Activated T-cell treated with anti-CD3 and anti-CD28 coated beads for 48 hours (primary cell): ENCODE data around the gene RPL23.
"Not testable (repeated sequence)": the region's sequence is repeated elsewhere in the genome, so short reads cannot be mapped to it uniquely, and the experiment has no call there.

Experiments used
- DNase-seq: peaks from one replicate; pipeline ENCODE4 v3.0.0-alpha.2; 2020; ENCODE audit warnings: low read depth

RPL23 gene

GRCh38 chr17:38867179-38867967 is 13.9 kb upstream of the RPL23 start:
- DNase-seq, result peak; percentile 71

- DNase-seq, result no peak
These were observed 11.3 kb upstream of the RPL23 start for GRCh38 chr17:38864636-38865398.

- no peak for DNase-seq
These were observed 7.9 kb upstream of the RPL23 start for GRCh38 chr17:38861399-38861843.

GRCh38 chr17:38857271-38857670 is 3.8 kb upstream of the RPL23 start:
- no peak for DNase-seq

GRCh38 chr17:38855101-38855714 is 1.7 kb upstream of the RPL23 start:
- DNase-seq, result not testable (repeated sequence)

GRCh38 chr17:38852771-38853291 is 690 bp downstream of the RPL23 start:
- DNase-seq, result no peak

- DNase-seq, result no peak
These were observed 2.1 kb downstream of the RPL23 start for GRCh38 chr17:38851434-38851833.

- DNase-seq, result no peak
These were observed 3.1 kb downstream of the RPL23 start for GRCh38 chr17:38850374-38850773.

GRCh38 chr17:38848939-38849605 is 4.4 kb downstream of the RPL23 start:
- no peak for DNase-seq

GRCh38 chr17:38848557-38848891 is 5.0 kb downstream of the RPL23 start:
- DNase-seq, result no peak

- DNase-seq, result no peak
These were observed 9.2 kb downstream of the RPL23 start for GRCh38 chr17:38844261-38844757.

GRCh38 chr17:38825762-38826247 is 27.7 kb downstream of the RPL23 start:
- no peak for DNase-seq

- DNase-seq, result peak; percentile 96
These were observed 28.4 kb downstream of the RPL23 start, which contains the start of gene CWC25 for GRCh38 chr17:38824899-38825761. Gene CWC25, minus strand, starts transcription at chr17:38825321. Its CDS starts 138 bp downstream, at chr17:38825183.

GRCh38 chr17:38815576-38816193 is 37.8 kb downstream of the RPL23 start:
- peak; percentile 4 for DNase-seq

- no peak for DNase-seq
These were observed 43.7 kb downstream of the RPL23 start for GRCh38 chr17:38809828-38810227.

GRCh38 chr17:38800237-38800760 is 53.2 kb downstream of the RPL23 start:
- DNase-seq, result no peak

- DNase-seq, result peak; percentile 87
These were observed 53.9 kb downstream of the RPL23 start, which contains the start of gene PIP4K2B for GRCh38 chr17:38799501-38800236. Gene PIP4K2B, minus strand, starts transcription at chr17:38799556. Its CDS starts 132 bp downstream, at chr17:38799424.

GRCh38 chr17:38798614-38799500 is 54.7 kb downstream of the RPL23 start:
- peak; percentile 43 for DNase-seq
